C1 segment of cervical spinal cord (tissue), 14 donors: ENCODE measurements around the gene MARVELD2.
"Not testable (repeated sequence)": the region's sequence is repeated elsewhere in the genome, so short reads cannot be mapped to it uniquely, and the experiment has no call there.

Experiments
- DNase-seq, 14 donors: peaks; one replicate each; lab custom pipeline; 2025; lab: John Stamatoyannopoulos, UW

Gene MARVELD2

GRCh38 chr5:69444127-69444754, 29.3 kb downstream of the MARVELD2 start:
- no peak for DNase-seq

DNA sequence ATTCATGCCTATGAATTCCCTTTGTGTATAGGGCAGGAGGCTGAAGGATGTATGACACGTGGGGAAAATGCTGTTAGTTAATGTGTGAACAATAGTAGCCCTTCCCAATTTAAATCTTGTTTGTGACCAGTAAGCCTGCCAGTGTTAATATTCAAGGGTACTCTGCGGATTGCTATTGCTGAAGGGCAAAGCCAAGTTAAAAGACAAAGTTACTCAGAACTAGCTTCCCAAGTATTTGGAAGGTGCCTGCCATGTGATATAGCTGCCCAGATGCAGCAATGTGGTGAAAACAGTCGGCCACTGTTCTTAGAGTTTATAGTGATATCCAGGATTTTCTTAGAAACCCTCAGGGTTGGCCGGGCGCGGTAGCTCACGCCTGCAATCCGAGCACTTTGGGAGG, 34.6 kb downstream of the MARVELD2 start:
- no peak for DNase-seq

DNA sequence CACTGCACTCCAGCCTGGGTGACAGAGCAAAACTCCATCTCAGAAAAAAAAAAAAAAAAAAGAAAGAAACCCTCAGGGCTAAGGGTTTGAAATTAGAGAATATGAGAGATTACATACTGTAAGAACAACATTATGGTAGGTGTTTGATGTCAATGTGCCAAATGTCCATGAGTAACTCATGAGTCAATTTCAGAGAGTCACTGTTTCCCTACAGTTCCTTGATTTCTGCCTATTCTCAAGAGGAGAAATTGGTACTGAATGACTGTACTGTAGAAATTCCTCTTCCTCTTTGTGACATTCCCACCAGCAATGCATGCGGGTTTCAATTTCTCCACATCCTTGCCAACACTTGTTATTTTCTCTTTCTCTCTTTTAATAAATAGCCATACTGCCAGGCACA, 35.2 kb downstream of the MARVELD2 start:
- DNase-seq, result no peak

GRCh38 chr5:69450527-69450926, 35.6 kb downstream of the MARVELD2 start:
- not testable (repeated sequence) for DNase-seq

- DNase-seq, result no peak
Observed at GRCh38 chr5:69451941-69452647, 37.2 kb downstream of the MARVELD2 start.

- not testable (repeated sequence) for DNase-seq
Observed at GRCh38 chr5:69453487-69453886, 38.6 kb downstream of the MARVELD2 start.

GRCh38 chr5:69454460-69455249, 39.7 kb downstream of the MARVELD2 start:
- DNase-seq, result no peak

DNA sequence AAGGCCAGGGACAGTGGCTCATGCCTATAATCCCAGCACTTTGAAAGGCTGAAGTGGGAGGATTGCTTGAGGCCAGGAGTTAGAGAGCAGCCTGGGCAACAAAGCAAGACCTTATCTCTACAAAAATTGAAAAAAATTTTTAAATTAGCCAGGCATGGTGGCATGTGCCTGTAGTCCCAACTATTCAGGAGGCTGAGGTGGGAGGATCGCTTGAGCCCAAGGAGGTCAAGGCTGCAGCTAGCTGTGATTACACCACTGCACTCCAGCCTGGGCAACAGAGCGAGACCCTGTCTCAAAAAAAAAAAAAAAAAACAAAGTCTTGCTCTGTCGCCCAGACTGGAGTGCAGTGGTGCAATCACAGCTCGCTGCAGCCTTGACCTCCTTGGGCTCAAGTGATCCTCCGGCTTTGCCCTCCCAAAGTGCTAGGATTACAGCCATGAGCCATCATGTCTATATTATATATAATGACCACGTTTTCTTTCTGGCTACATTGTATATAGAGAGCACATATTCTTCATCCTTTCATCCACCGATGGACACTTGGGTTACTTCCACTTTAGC, 40.6 kb downstream of the MARVELD2 start:
- not testable (repeated sequence) for DNase-seq

GRCh38 chr5:69462170-69462569, 47.3 kb downstream of the MARVELD2 start:
- no peak for DNase-seq

DNA sequence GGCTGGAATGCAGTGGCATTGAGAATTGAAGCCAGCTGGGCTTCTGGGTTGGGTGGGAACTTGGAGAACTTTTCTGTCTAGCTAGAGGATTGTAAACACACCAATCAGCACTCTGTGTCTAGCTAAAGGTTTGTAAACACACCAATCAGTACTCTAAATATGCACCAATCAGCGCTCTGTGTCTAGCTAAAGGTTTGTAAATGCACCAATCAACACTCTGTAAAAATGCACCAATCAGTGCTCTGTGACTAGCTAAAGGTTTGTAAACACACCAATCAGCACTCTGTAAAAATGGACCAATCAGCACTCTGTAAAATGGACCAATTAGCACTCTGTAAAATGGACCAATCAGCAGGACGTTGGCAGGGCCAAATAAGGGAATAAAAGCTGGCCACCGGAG, 51.5 kb downstream of the MARVELD2 start:
- not testable (repeated sequence) for DNase-seq

DNA sequence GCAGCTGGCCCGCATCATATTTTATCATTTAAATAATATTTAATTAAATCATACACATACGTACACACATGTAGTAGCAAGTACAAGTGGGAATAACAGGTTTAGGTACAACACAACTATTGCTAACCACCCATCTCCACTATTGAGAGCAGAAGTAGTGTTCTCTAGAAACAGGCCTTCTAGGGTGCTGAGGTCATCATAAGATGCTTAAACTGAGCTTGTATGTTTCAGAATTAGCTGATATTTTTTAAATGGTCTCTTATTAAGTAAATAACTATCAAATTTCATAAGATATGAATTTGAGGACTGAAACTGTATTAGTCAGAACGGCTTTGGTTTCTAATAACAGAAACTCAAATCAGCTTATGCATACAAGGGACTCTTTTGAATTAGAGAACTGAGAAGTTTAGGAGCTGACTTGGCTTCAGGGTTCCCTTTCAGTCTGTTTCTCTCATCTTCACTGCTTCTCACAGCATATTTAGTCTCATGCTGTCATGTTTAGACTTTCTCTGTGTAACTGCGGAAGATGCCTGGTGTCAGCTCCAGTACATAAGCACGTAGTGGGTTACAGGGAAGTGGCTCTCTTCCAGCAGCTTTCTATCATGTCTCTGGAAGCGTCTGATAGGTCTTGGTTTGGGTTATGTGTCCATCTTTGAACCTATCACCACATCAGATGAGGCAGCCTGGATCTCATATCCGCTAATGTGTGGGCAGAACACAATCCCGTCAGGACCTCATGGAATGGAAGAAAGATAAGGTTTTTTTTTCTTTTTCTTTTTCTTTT, 52.7 kb downstream of the MARVELD2 start:
- no peak for DNase-seq

DNA sequence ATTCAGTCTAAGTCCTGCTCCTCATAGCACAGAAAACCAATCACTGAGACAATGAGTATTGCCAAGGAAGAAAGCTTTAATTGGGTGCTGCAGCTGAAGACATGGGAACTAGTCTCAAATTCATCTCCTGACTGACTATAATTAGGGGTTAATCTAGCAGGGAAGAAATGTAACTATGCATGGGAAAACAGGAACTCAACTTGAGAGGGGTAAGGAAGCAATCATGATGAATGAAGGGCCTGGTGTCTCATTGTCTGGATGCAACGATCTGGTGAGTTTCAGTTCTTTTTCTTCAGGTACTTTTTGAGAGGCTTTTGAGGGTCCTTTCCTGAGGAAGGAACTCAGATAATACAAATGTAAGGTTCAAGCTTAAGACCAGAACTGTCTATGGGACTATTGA, 53.7 kb downstream of the MARVELD2 start:
- DNase-seq, result no peak

- DNase-seq, result not testable (repeated sequence)
Observed at GRCh38 chr5:69471516-69471915, 56.6 kb downstream of the MARVELD2 start.

DNA sequence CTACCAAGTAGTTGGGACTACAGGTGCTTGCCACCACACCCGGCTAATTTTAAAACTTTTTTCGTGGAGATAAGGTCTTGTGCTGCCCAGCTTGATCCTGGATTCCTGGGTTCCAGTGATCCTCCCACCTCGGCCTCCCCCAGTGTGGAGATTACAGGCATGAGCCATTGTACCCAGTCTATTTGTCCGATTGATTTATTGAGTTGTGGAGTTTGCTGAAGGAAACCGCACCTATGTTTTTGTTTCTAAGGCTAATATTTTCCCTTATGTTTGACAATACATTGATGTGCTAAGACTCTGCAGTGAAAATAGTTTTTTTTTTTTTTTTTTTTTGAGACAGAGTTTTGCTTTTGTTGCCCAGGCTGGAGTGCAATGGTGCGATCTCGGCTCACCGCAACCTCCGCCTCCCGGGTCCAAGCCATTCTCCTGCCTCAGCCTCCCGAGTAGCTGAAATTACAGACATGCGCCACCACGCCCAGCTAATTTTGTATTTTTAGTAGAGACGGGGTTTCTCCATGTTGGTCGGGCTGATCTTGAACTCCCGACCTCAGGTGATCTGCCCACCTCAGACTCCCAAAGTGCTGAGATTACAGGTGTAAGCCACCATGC, 57.7 kb downstream of the MARVELD2 start:
- DNase-seq, result not testable (repeated sequence)

- no peak for DNase-seq
Observed at GRCh38 chr5:69477170-69477569, 62.3 kb downstream of the MARVELD2 start.

DNA sequence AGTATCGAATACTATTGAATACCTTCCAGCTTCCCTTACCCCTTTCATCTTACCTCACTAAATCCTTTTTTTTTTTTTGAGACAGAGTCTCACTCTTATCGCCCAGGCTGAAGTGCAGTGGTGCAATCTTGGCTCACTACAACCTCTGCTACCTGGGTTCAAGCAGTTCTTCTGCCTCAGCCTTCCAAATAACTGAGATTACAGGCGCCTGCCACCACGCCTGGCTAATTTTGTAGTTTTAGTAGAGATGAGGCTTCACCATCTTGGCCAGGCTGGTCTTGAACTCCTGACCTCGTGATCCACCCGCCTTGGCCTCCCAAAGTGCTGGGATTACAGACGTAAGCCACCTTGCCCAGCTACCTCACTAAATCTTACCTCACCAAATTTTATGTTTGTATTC, 63.4 kb downstream of the MARVELD2 start:
- not testable (repeated sequence) for DNase-seq

DNA sequence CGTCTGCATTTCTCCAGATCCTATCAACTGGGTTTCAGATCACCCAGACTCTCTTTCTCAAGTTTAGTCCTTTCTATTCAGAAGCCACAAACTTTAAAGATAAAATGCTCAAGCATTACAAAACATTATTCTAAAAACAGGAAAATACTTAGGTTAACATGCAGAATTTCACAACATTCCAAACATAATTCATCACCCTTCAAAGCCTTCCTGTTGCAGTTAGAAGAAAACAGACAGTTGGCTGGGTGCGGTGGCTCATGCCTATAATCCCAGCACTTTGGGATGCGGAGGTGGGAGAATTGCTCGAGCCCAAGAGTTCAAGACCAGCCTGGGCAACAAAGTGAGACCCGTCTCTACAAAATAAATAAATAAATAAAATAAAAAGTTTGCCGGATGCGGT, 70.0 kb downstream of the MARVELD2 start:
- no peak for DNase-seq

- DNase-seq, result no peak
Observed at GRCh38 chr5:69485471-69485870, 70.6 kb downstream of the MARVELD2 start.

- no peak for DNase-seq
Observed at GRCh38 chr5:69489246-69489645, 74.3 kb downstream of the MARVELD2 start.

- DNase-seq, result no peak
Observed at GRCh38 chr5:69491027-69491426, 76.1 kb downstream of the MARVELD2 start.

DNA sequence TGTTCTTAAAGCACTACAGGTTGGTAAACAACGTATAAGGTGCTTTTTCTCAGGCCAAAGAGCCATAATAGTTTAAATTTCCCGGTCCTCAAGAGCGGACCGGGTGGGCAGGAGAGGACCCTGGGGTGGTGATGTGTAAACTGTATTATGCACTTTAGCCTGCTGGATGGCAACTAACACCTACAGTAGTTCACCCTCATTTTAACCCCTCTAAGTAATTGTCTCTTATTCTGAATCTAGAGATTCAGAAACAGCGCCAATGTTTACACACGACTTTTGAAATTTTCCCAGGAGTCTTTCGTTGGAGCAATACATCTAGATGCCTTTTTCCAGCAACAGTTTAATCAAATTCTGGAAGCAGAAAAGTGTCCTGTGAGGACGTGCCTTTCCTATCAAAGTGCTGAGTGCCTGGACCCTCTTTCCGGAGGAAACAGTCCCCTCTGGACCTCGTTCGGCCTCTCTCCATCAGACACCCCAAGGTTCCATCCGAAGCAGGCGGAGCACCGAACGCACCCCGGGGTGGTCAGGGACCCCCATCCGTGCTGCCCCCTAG, 77.0 kb downstream of the MARVELD2 start:
- DNase-seq, result no peak
